Measurements from ENCODE around the gene MSL2. TPM values are rescaled to one million over a fixed set of nuclear protein-coding genes. Genes with fewer than 3 reads are reported as not detected.
A peak's percentile ranks its signal among the peaks of the same experiment; 100 is the strongest.
"Not testable (repeated sequence)": the region's sequence is repeated elsewhere in the genome, so short reads cannot be mapped to it uniquely, and the experiment has no call there.

The MSL2 gene
- total RNA-seq, 2 experiments from 2014 or later = 39.5 to 48.3 TPM

DNA sequence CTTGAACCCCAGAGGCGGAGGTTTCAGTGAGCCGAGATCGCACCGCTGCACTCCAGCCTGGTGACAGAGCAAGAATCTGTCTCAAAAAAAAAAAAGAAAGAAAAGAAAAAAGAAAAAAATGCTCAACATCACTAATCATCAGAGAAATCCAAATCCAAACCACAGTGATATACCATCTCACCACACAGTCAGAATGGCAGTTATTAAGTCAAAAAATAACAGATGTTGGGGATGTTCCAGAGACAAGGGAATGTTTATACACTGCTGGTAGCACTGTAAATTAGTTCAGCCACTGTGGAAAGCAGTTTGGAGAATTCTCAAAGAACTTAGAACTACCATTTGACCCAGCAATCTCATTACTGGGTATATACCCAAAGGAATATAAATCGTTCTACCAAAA lies 3.1 kb upstream of the MSL2 start:
- CTCF ChIA-PET = not testable (repeated sequence)
- peaks cover 13% of the 10 kb centered on the region for H3K36me3 Mint-ChIP-seq (ENCODE audit: low read depth)

GRCh38 chr3:136198462-136199078 lies 2.4 kb upstream of the MSL2 start:
- H3K27me3 Mint-ChIP-seq; CTCF ChIA-PET; H3K4me3 Mint-ChIP-seq; ATAC-seq; H3K9me3 Mint-ChIP-seq (ENCODE audit: low read depth); DNase-seq: not testable (repeated sequence)
- intact Hi-C loops (cut with DNase I, micrococcal nuclease) = loop anchor here in 1 of 2 experiments (5.0 to 10.0 kb wide), 3 partner anchors 231 to 1976 kb away; partner anchors contain the start of genes DBR1 and PPP2R3A
- peaks cover 12% of the 10 kb centered on the region for H3K4me1 Mint-ChIP-seq
- peak overlapping the region; percentile 45 for H3K27ac Mint-ChIP-seq
- POLR2A ChIA-PET = interaction anchor here (0.6 kb wide), 1 partner anchor 80 kb away, joined by 4 read pairs; no protein-coding TSS in a partner anchor
- H3K36me3 Mint-ChIP-seq (ENCODE audit: low read depth) = peaks cover 20% of the 10 kb centered on the region

More for the DNA sequence above, 3.1 kb upstream of the MSL2 start:
- POLR2A ChIA-PET = interaction anchor here (0.6 kb wide), 1 partner anchor 81 kb away, joined by 4 read pairs; no protein-coding TSS in a partner anchor
- not testable (repeated sequence) for H3K9me3 Mint-ChIP-seq (ENCODE audit: low read depth); H3K4me3 Mint-ChIP-seq; DNase-seq; H3K27ac Mint-ChIP-seq; H3K27me3 Mint-ChIP-seq; ATAC-seq
- peaks cover 12% of the 10 kb centered on the region for H3K4me1 Mint-ChIP-seq
- intact Hi-C loops (cut with DNase I, micrococcal nuclease) = loop anchor here in 1 of 2 experiments (5.0 to 10.0 kb wide), 3 partner anchors 232 to 1976 kb away; partner anchors contain the start of genes DBR1 and PPP2R3A

- no peak for DNase-seq
- H3K27me3 Mint-ChIP-seq = no peaks in the 10 kb centered on the region
- POLR2A ChIA-PET = interaction anchor here (0.6 to 2.3 kb wide), 5 partner anchors 14 to 555 kb away, joined by 3 to 24 read pairs (median 6); partner anchors contain the start of gene STAG1
- peak overlapping the region; percentile 98 for H3K27ac Mint-ChIP-seq
- peak overlapping the region; percentile 100 for H3K4me3 Mint-ChIP-seq
- H3K36me3 Mint-ChIP-seq (ENCODE audit: low read depth) = peaks cover 30% of the 10 kb centered on the region
- no peak for ATAC-seq
- H3K4me1 Mint-ChIP-seq = peaks cover 18% of the 10 kb centered on the region
- CTCF ChIA-PET = interaction anchor here (0.8 to 1.2 kb wide), 6 partner anchors 11 to 816 kb away, joined by 3 to 4 read pairs (median 4); partner anchors contain the start of gene STAG1
- H3K9me3 Mint-ChIP-seq (ENCODE audit: low read depth) = no peaks in the 10 kb centered on the region
- intact Hi-C loops (cut with DNase I, micrococcal nuclease) = loop anchor here (2.0 to 10.0 kb wide), 6 partner anchors 54 to 1978 kb away; partner anchors contain the start of genes CEP63 (in 1 of the 2), DBR1 (in 1 of the 2) and PPP2R3A (in 1 of the 2)
Observed at GRCh38 chr3:136197159-136197793, 1.1 kb upstream of the MSL2 start.

DNA sequence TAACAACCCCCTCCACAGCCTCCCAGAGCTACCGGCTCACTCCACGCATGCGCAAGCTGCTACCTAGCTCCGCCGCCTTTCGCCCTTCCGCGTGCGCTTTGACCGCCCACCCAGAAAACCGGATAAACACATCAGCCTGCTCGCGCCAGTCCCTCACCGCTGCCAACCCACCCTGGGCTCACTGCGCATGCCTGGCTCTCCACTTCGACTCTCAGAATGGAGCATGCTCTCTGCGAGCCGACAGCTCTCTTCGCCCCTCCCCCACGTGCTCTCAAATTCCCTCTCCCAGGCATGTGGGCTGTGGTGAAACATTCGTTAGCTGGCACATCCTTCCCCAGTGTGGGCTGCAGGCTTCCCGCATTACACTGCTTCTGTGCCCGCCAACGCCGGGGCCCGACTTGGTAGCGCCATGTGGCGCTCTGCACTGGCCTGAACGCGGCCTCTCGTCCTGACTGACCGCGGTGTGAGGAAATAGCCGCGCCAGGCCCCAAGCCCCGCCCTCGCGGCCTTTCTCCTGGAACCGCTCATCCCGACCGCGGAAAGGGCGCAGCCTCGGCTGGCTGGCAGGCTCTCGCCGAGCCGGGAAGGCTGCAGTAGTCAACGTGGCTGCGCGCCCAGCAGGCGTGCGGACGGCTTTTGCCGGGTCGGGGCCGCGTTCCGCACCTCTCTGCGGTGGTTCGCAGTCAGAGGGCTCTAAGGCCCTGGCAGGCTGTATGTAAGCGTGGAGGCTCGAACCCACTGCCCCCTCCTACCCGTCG lies 445 bp upstream of the MSL2 start:
- CTCF ChIA-PET = interaction anchor here (0.7 to 1.1 kb wide), 7 partner anchors 27 to 557 kb away, joined by 3 to 4 read pairs (median 3); partner anchors contain the start of gene STAG1
- peak overlapping the region; percentile 98 for H3K27ac Mint-ChIP-seq
- H3K36me3 Mint-ChIP-seq (ENCODE audit: low read depth) = peaks cover 36% of the 10 kb centered on the region
- H3K4me1 Mint-ChIP-seq = peaks cover 25% of the 10 kb centered on the region
- intact Hi-C loops (cut with DNase I, micrococcal nuclease) = loop anchor here (1.0 to 10.0 kb wide), 10 partner anchors 54 to 1978 kb away; partner anchors contain the start of genes PCCB (in 2 of the 2), CEP63 (in 1 of the 2), DBR1 (in 1 of the 2) and NCK1 (in 1 of the 2)
- POLR2A ChIA-PET = interaction anchor here (0.5 to 2.3 kb wide), 10 partner anchors 9 to 1255 kb away, joined by 3 to 24 read pairs (median 4); partner anchors contain the start of gene STAG1
- peak overlapping the region; percentile 100 for H3K4me3 Mint-ChIP-seq
- H3K9me3 Mint-ChIP-seq (ENCODE audit: low read depth) = no peaks in the 10 kb centered on the region
- peak; percentile 82 for ATAC-seq
- DNase-seq = peak; percentile 100
- no peaks in the 10 kb centered on the region for H3K27me3 Mint-ChIP-seq

- Mint-ChIP-seq H3K4me1 (peaks cover 36% of the 10 kb centered on the region), H3K9me3 (ENCODE audit: low read depth) (no peaks in the 10 kb centered on the region), H3K36me3 (ENCODE audit: low read depth) (peaks cover 46% of the 10 kb centered on the region), H3K4me3 (peak overlapping the region; percentile 100), H3K27ac (peak overlapping the region; percentile 98), H3K27me3 (no peaks in the 10 kb centered on the region)
- intact Hi-C loops (cut with DNase I, micrococcal nuclease) = loop anchor here (1.0 to 10.0 kb wide), 10 partner anchors 53 to 1979 kb away; partner anchors contain the start of genes PCCB (in 2 of the 2), CEP63 (in 1 of the 2), DBR1 (in 1 of the 2) and NCK1 (in 1 of the 2)
- ChIA-PET CTCF (interaction anchor here (0.7 to 1.0 kb wide), 5 partner anchors 12 to 557 kb away, joined by 3 to 4 read pairs (median 3); partner anchors contain the start of gene STAG1), POLR2A (interaction anchor here (0.6 to 2.3 kb wide), 8 partner anchors 12 to 557 kb away, joined by 3 to 24 read pairs (median 6); partner anchors contain the start of gene STAG1)
- peak; percentile 4 for ATAC-seq
- DNase-seq = peak; percentile 88
Observed at GRCh38 chr3:136195258-136196063, 674 bp downstream of the MSL2 start.

DNA sequence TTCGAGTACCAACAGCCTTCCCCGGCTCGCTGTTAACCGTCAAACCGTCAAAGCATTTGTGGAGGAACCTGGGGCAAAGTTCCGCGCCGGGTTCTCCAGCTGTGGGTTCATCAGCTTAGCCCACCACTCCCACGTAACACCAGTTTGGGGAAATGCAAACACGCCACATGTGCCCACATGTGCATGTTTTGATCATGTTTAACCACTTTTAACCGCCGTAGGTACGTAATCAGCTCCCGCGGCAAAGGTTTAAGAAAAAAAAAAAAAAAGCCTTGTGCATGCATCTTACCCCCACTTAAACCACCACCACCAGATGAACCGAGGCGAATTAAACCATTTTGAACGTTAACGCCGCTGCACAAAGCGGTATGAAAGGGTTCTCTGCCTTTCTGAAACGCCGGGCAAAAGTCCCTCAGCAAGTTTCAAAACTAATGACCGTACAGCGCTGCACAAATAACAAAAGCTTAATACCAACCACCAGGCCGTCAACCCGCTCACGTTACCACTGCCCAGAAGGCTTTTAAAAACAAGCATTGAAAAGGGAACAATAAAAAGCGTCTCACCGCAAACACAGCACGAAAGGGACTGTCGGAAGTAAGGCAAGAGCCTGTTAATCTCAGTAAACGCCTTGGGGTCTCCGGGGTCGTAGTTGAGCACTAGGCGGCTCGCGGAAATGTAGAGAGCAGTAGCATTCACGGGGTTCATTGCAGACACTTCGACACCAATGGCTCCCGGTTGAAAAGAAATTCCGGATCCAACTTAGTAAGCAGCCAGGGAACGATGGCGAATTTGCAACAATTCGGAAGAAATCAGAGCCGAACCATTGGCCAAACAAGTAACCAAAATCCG lies 1.5 kb downstream of the MSL2 start:
- Mint-ChIP-seq H3K36me3 (ENCODE audit: low read depth) (peaks cover 48% of the 10 kb centered on the region), H3K27ac (peak overlapping the region; percentile 98), H3K27me3 (no peaks in the 10 kb centered on the region), H3K9me3 (ENCODE audit: low read depth) (no peaks in the 10 kb centered on the region), H3K4me1 (peaks cover 43% of the 10 kb centered on the region), H3K4me3 (peak overlapping the region; percentile 100)
- ATAC-seq (no peak), DNase-seq (peak; percentile 80)
- intact Hi-C loops (cut with DNase I, micrococcal nuclease) = loop anchor here (5.0 to 10.0 kb wide), 4 partner anchors 42 to 1980 kb away; partner anchors contain the start of genes DBR1 (in 1 of the 2) and PPP2R3A (in 1 of the 2)
- ChIA-PET CTCF (interaction anchor here (0.6 to 0.7 kb wide), 2 partner anchors 10 to 19 kb away, joined by 3 read pairs; no protein-coding TSS in a partner anchor), POLR2A (interaction anchor here (0.6 to 1.7 kb wide), 7 partner anchors 12 to 1980 kb away, joined by 3 to 10 read pairs (median 5); partner anchors contain the start of genes NCK1 and STAG1)

GRCh38 chr3:136193278-136194054 lies 2.7 kb downstream of the MSL2 start:
- POLR2A ChIA-PET = interaction anchor here (0.6 to 1.7 kb wide), 7 partner anchors 8 to 1980 kb away, joined by 3 to 10 read pairs (median 5); partner anchors contain the start of genes NCK1 and STAG1
- H3K9me3 Mint-ChIP-seq (ENCODE audit: low read depth) = no peaks in the 10 kb centered on the region
- intact Hi-C loops (cut with DNase I, micrococcal nuclease) = loop anchor here (1.0 to 10.0 kb wide), 6 partner anchors 10 to 1981 kb away; partner anchors contain the start of gene DBR1 (in 1 of the 2)
- DNase-seq (peak; percentile 40), ATAC-seq (no peak)
- CTCF ChIA-PET = interaction anchor here (1.4 kb wide), 1 partner anchor 22 kb away, joined by 3 read pairs; no protein-coding TSS in a partner anchor
- peak overlapping the region; percentile 100 for H3K4me3 Mint-ChIP-seq
- H3K27ac Mint-ChIP-seq = peak overlapping the region; percentile 98
- H3K27me3 Mint-ChIP-seq = no peaks in the 10 kb centered on the region
- peaks cover 48% of the 10 kb centered on the region for H3K36me3 Mint-ChIP-seq (ENCODE audit: low read depth)
- H3K4me1 Mint-ChIP-seq = peaks cover 54% of the 10 kb centered on the region

DNA sequence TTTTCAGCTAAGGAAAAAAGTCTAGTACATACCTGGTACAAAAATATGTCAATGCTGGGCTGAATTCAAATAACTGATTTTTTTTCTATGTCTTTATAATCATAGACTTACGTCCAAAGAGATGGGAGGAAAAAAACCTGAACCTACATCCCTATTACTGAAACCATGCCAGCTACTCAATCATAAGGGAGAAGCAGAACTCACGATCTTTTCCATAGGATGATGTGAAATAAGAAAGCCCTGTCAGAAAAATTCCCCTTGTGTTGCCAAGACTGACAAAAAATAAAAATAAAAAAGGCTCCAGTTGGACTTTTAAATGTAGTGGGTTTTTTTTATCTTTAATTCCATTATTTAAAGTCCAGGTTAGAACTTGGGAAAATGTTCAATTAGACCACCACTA lies 3.3 kb downstream of the MSL2 start:
- ChIA-PET CTCF (interaction anchor here (0.6 to 1.4 kb wide), 2 partner anchors 21 to 130 kb away, joined by 3 read pairs; no protein-coding TSS in a partner anchor), POLR2A (no interaction called here)
- ATAC-seq = no peak
- intact Hi-C loops (cut with DNase I, micrococcal nuclease) = loop anchor here (1.0 to 10.0 kb wide), 6 partner anchors 10 to 1982 kb away; partner anchors contain the start of gene DBR1 (in 1 of the 2)
- Mint-ChIP-seq H3K4me3 (peak overlapping the region; percentile 100), H3K4me1 (peaks cover 56% of the 10 kb centered on the region), H3K27me3 (no peaks in the 10 kb centered on the region), H3K36me3 (ENCODE audit: low read depth) (peaks cover 45% of the 10 kb centered on the region), H3K9me3 (ENCODE audit: low read depth) (no peaks in the 10 kb centered on the region), H3K27ac (peak overlapping the region; percentile 98)
- DNase-seq = no peak
